HG03097 (cell line): ENCODE results near the gene PDGFB.
A peak's percentile ranks its signal among the peaks of the same experiment; 100 is the strongest.

Experiments used
- ATAC-seq: cut with Tn5 transposase; IDR thresholded peaks from one replicate; pipeline ENCODE4 v1.9.1; 2021; ENCODE audit not compliant: unreplicated experiment, low FRiP score

PDGFB gene

GRCh38 chr22:39277142-39277607 lies 32.4 kb upstream of the PDGFB start:
- no peak for ATAC-seq

GRCh38 chr22:39276440-39277141 lies 31.8 kb upstream of the PDGFB start:
- no peak for ATAC-seq

DNA sequence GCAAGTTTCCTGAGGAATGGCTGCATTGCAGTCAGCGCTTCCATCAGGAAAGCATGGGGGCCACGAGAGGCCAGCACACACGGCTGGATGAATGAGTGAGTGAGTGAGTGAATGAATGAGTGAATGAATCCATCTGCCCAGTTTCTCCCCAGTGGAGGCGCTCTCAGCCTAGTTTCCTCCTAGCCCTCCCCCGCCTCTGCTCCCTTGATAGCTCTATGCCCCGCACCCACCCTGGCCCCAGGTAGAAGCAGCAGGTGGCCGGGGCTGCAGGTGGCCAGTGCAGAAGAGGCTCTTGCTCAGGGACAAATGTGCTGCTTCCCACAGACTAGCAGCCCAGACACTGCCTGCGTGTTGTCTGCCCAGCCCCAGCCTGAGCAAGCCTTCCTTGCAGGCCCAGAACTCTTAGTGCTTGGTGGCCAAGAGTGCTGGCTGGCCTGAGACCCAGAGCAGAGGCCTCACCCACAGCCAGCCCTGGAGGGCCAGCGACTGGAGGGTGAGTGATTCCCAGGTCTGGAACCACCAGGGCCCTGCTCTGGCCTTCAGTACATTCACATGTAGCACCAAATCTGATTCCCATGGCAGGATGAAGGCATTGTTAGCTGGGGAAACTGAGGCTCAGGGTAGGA lies 31.1 kb upstream of the PDGFB start:
- no peak for ATAC-seq

DNA sequence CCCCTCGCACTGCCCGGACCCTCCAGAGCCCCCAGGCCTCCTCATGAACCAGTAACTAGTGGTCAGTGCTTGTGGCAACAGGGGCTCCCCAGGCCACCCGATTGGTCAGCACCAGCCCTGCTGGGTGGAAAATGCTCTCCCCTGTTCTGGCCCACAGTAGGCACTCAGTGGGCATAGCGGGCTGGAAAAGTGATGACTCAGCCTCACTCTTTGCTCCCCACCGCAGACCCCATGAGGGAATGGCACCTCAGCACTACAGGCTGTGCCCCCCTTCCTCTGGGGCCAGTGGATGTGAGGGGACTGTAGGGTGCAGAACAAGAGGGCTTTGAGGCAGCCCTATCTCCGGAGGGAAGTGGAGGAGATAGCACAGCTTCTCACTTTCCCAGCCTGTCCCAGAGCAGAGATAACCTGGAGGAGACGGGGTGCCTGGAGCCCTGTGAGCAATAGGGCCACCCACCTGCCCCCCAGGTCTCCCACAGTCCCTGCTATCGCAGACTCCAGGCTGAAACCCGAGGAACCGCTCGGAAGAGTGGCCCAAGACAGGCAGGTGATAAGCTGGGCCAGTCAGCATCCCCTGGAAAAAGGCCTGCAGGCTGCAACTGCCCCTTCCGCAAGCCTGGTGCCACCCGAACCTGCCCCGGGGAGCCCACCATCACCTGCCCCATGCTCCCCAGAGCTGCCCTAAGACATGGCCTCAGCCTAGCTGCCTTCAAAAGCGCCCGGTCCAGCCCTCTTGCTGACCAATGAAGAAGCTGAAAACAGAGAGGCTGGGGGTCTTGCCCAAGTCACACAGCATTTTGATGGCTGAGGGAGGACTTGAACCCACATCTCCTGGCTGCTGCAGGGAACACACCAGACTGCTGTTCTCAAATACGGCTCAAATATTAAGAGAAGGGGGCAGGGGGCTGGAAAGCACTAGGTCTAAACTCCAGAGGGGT lies 29.4 kb upstream of the PDGFB start:
- ATAC-seq = no peak

GRCh38 chr22:39270792-39271191 lies 26.0 kb upstream of the PDGFB start:
- no peak for ATAC-seq

DNA sequence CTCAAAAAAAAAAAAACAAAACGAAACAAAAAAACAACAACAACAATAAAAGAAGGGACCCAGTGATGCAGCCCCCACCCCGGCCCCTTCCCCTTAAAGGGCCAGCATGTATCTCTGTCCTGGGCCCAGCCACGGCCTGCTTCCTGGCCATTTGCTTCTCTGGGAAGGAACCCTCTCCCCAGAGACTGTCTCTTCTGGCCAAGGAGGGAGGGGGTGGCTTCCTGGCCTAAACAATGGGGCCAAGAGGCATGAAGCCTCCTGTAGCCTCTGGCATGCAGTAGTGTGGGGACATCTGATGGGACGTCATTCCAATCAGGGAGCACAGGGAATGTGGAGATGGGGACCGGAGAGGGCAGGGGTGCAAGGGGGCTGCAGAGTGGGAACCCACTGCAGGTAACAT lies 25.5 kb upstream of the PDGFB start:
- no peak for ATAC-seq

GRCh38 chr22:39269095-39269790 lies 24.5 kb upstream of the PDGFB start:
- ATAC-seq = no peak

- no peak for ATAC-seq
These were observed 23.9 kb upstream of the PDGFB start for GRCh38 chr22:39268645-39269044.

DNA sequence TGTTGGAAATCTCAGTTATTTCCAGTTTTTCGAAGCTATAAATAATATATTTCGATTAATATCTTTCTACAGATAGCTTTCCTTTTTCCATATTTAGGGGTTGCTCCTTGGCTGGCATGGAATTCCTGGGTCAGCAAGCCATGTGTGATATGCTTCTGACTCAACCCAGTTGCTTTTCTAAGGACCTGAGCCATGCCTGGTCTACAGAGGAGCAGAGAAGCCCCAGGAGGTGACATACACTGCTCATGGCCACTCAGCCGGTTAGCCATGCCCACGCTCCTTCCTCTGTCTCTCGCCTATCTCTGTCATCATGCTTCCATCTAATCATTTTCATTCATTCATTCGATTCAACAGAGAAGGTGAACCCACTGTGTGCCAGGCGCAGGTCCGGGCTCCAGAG lies 23.2 kb upstream of the PDGFB start:
- no peak for ATAC-seq

GRCh38 chr22:39266398-39267030 lies 21.7 kb upstream of the PDGFB start:
- ATAC-seq = peak; percentile 71

DNA sequence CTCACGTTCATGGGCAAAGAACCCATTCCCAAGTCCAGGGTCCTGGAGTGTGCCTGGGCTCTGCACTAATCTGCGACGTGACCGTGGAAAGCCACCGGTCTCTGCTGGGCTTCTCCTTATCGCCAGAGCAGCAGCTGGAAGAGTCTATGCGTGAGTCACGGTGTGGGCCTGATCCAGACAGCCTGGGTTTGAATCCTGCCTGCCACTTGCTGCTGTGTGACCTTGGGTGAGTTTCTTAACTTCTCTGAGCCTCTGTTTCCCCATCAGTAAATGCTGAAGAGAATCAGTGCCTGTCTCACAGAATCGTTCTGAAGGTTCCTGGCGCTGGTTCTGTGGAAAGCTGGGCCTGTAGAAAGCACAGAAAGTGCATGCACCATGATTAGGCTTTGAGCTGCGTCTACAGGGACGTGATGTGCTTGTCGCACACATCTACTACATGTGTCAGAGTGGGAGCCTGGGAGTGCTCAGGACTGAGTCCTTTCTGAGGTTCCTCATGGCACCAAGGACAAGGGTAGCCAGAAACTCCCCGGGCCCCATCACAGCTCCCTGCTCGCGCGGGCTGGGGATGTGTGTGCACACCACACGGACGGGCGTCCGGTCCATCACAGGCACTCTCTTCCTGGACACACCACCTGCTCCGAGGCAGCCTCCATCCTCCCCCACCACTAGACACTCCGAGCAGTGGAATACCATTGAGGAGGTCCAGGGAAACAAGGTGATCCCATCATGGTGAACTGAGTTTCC lies 20.5 kb upstream of the PDGFB start:
- ATAC-seq = no peak

DNA sequence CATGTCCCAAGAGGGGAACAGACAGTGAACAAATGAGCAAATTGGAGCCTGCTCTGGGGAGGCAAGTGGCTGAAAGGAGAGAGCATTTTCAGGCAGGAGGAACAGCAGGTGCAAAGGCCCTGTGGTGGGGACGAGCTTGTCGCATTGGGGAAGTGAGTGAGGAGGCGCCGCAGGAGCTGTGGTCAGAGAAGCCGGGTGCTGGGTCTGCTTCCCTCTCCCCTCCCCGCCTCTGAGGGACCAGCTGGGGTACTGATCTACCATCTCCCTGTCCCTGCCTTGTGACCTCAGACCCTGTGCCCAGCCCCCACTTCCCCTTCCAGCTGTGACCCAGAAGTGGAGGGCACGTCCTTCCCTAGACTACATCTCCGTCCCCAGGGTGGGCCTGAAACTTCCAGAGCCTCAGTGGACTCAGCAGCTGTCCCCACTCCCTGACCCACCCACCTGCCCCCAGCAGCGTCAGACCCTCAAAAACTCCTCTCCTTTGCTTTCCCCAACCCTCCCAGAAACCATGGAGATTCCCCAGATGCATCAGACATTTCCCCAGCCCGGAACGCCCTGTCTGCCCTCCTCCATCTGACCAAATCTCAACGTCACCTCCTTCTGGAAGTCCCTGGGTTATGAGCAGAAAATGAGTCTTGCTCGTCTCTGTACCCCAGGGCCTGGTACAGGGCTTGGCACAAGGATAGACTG lies 19.7 kb upstream of the PDGFB start:
- no peak for ATAC-seq

DNA sequence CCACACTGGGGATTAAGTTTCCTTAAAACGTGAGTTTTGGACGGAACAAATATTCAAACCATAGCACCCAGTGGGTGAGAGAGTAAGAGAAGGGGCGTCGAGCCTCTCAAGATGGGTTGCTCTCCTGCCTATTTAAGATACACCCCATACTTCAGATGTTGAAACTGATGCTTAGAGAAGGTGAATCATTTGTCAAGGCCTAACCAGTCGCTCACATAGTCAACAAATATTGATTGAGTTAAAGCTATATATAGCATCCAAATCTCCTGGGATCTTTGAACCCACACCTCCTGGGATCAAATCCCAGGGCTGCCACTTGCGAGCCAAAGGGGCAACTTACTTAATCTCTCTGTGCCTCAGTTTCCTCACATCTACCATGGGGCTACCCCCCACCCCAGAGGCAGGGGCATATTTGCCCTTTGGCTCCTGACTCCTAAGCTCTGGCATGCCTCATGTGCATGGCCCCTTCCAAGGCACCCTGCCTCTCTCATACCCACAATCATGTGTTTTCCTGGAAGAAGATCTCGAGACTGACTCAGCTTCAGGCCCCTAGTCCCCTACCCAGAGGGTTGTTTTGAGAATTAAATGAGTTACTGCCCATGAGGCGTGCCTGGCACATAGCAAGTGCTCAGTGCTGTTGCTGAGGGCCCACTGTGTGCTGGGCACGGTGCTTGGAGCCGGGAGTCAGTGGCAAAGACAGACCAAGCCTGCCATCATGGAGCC lies 19.0 kb upstream of the PDGFB start:
- no peak for ATAC-seq

DNA sequence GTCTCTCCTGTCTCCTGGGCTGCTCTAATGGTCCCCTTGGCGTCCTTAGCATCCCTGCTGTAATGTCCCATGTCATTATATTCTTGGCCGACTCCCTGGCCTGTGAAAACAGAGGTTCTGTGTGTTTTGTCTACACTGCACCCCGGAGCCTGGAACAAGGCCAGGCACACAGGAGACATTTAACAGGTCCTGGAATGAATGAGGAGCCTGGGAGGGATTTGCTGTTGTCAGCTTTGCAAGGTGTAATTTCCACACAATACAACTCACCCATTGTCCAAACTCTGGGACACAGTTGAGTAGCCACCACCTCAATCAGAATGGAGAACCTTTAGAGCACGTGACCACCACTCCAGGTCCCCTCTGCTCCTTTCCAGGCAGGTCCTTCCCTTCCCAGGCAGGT lies 14.9 kb upstream of the PDGFB start:
- ATAC-seq = no peak

GRCh38 chr22:39257901-39258475 lies 13.2 kb upstream of the PDGFB start:
- no peak for ATAC-seq

GRCh38 chr22:39256979-39257378 lies 12.2 kb upstream of the PDGFB start:
- no peak for ATAC-seq

- no peak for ATAC-seq
These were observed 11.4 kb upstream of the PDGFB start for GRCh38 chr22:39256186-39256552.
